Peyer's patch (tissue), 4 donors: ENCODE measurements around the gene GOLGA6D. TPM values are rescaled to one million over a fixed set of nuclear protein-coding genes. Genes with fewer than 3 reads are reported as not detected.
"Not testable (repeated sequence)": the region's sequence is repeated elsewhere in the genome, so short reads cannot be mapped to it uniquely, and the experiment has no call there.

Experiments
- DNase-seq, 3 donors: peaks; one replicate each; pipeline ENCODE4 v3.0.0-alpha.2; 2017 to 2019
- H3K27ac ChIP-seq, 4 donors: fragments of 200-600 bp; sonication (generic); one replicate each; pipeline ENCODE4 v1.5.1; 2016 to 2019
- H3K27me3 ChIP-seq, 2 donors: fragments of 200-600 bp; sonication (generic); one replicate each; pipeline ENCODE4 v1.5.1; 2019
- H3K36me3 ChIP-seq, 3 donors: fragments of 200-600 bp; sonication (generic); one replicate each; pipeline ENCODE4 v1.5.1; 2016 to 2019
- H3K4me1 ChIP-seq, 4 donors: fragments of 200-600 bp; sonication (generic); one replicate each; pipeline ENCODE4 v1.5.1; 2016 to 2019
- H3K4me3 ChIP-seq, 4 donors: fragments of 200-600 bp; sonication (generic); 1 replicate in 3 of 4; 2 replicates in 1 of 4; pipeline ENCODE4 v1.5.1; 2016 to 2019; ENCODE audit warnings: mild to moderate bottlenecking in 1 of 4
- H3K9me3 ChIP-seq, 4 donors: fragments of 200-600 bp; sonication (generic); one replicate each; pipeline ENCODE4 v1.5.1; 2016 to 2019; ENCODE audit warnings: mild to moderate bottlenecking in 1 of 4
- CTCF ChIP-seq, 6 experiments: fragments of 450-650 bp in 4 of 6; fragments of 200-600 bp in 2 of 6; sonication (generic) in 1 of 6; IDR thresholded peaks; one replicate each; pipeline ENCODE4 v1.5.1; 2017 to 2019; ENCODE audit warnings: antibody characterized with exemption in 6 of 6, mild to moderate bottlenecking in 3 of 6, moderate library complexity in 1 of 6
- POLR2A ChIP-seq, 2 donors: fragments of 450-650 bp; IDR thresholded peaks; one replicate each; pipeline ENCODE4 v1.5.1; 2017; ENCODE audit warnings: antibody characterized with exemption in 2 of 2, mild to moderate bottlenecking in 2 of 2, moderate library complexity in 2 of 2
- total RNA-seq, 4 donors: library from RNA; depleted of rRNA; stranded (reverse); fragments of >200 nt; gene quantifications; one replicate each; pipeline ENCODE4 v1.1.0, GENCODE V29; 2016

The GOLGA6D gene
- total RNA-seq, 4 donors from 2014 or later: not detected

GRCh38 chr15:75237316-75237982, 45.2 kb upstream of the GOLGA6D start:
- Histone ChIP-seq H3K4me1 (no peaks in the 10 kb centered on the region), H3K9me3 (no peaks in the 10 kb centered on the region), H3K27me3 (no peaks in the 10 kb centered on the region), H3K27ac (no peak overlapping the region), H3K4me3 (no peak overlapping the region), H3K36me3 (no peaks in the 10 kb centered on the region)
- TF ChIP-seq CTCF (IDR thresholded peaks at IDR 0.05) (no peak), POLR2A (IDR thresholded peaks at IDR 0.05) (no peak)
- peak in 1 of 3 donors; percentile 34 for DNase-seq

- Histone ChIP-seq H3K9me3 (no peaks in the 10 kb centered on the region), H3K4me3 (no peak overlapping the region), H3K27me3 (no peaks in the 10 kb centered on the region), H3K36me3 (no peaks in the 10 kb centered on the region), H3K27ac (no peak overlapping the region), H3K4me1 (no peaks in the 10 kb centered on the region)
- TF ChIP-seq POLR2A (IDR thresholded peaks at IDR 0.05) (no peak), CTCF (IDR thresholded peaks at IDR 0.05) (no peak)
- DNase-seq: no peak
Observed at GRCh38 chr15:75238150-75238549, 44.5 kb upstream of the GOLGA6D start.

GRCh38 chr15:75245741-75246140, 36.9 kb upstream of the GOLGA6D start:
- not testable (repeated sequence) for H3K27me3 ChIP-seq, H3K4me1 ChIP-seq, H3K4me3 ChIP-seq, DNase-seq, H3K27ac ChIP-seq, H3K9me3 ChIP-seq, H3K36me3 ChIP-seq

- not testable (repeated sequence) for H3K9me3 ChIP-seq, H3K27ac ChIP-seq, H3K36me3 ChIP-seq, H3K27me3 ChIP-seq, DNase-seq, H3K4me3 ChIP-seq, H3K4me1 ChIP-seq
Observed at GRCh38 chr15:75248991-75249390, 33.6 kb upstream of the GOLGA6D start.

GRCh38 chr15:75249726-75250125, 32.9 kb upstream of the GOLGA6D start:
- no peak overlapping the region for H3K4me3 ChIP-seq
- H3K36me3 ChIP-seq: no peaks in the 10 kb centered on the region
- no peaks in the 10 kb centered on the region for H3K27me3 ChIP-seq
- no peak for TF ChIP-seq CTCF (IDR thresholded peaks at IDR 0.05)
- TF ChIP-seq POLR2A (IDR thresholded peaks at IDR 0.05): no peak
- no peaks in the 10 kb centered on the region for H3K9me3 ChIP-seq
- no peaks in the 10 kb centered on the region for H3K4me1 ChIP-seq
- no peak for DNase-seq
- H3K27ac ChIP-seq: no peak overlapping the region

- H3K4me3 ChIP-seq, H3K27ac ChIP-seq, H3K4me1 ChIP-seq, H3K9me3 ChIP-seq, H3K36me3 ChIP-seq, DNase-seq, H3K27me3 ChIP-seq: not testable (repeated sequence)
Observed at GRCh38 chr15:75251343-75251742, 31.3 kb upstream of the GOLGA6D start.

- not testable (repeated sequence) for H3K9me3 ChIP-seq, DNase-seq, H3K4me3 ChIP-seq, H3K27ac ChIP-seq, H3K4me1 ChIP-seq, H3K27me3 ChIP-seq, H3K36me3 ChIP-seq
Observed at GRCh38 chr15:75252285-75252684, 30.4 kb upstream of the GOLGA6D start.

GRCh38 chr15:75258034-75258433, 24.6 kb upstream of the GOLGA6D start, which contains the start of gene GOLGA6C:
Gene GOLGA6C, plus strand, starts transcription at chr15:75258334. Its CDS starts 265 bp downstream, at chr15:75258599.
- not testable (repeated sequence) for H3K27ac ChIP-seq, H3K27me3 ChIP-seq, H3K4me3 ChIP-seq, H3K36me3 ChIP-seq, H3K4me1 ChIP-seq, DNase-seq, H3K9me3 ChIP-seq

- not testable (repeated sequence) for DNase-seq, H3K36me3 ChIP-seq, H3K27me3 ChIP-seq, H3K4me1 ChIP-seq, H3K4me3 ChIP-seq, H3K9me3 ChIP-seq, H3K27ac ChIP-seq
Observed at GRCh38 chr15:75258620-75259343, 23.9 kb upstream of the GOLGA6D start.

- H3K4me1 ChIP-seq, H3K9me3 ChIP-seq: not testable (repeated sequence)
Observed at GRCh38 chr15:75259873-75260272, 22.8 kb upstream of the GOLGA6D start.

GRCh38 chr15:75273751-75274359, 8.8 kb upstream of the GOLGA6D start:
- DNase-seq, H3K36me3 ChIP-seq, H3K4me1 ChIP-seq, H3K27me3 ChIP-seq, H3K4me3 ChIP-seq, H3K27ac ChIP-seq, H3K9me3 ChIP-seq: not testable (repeated sequence)

More at GRCh38 chr15:75259873-75260272, 22.8 kb upstream of the GOLGA6D start:
- not testable (repeated sequence) for DNase-seq, H3K27me3 ChIP-seq, H3K36me3 ChIP-seq, H3K4me3 ChIP-seq, H3K27ac ChIP-seq
